Measurements from ENCODE around the gene MCM5. TPM values are rescaled to one million over a fixed set of nuclear protein-coding genes. Genes with fewer than 3 reads are reported as not detected.

The MCM5 gene
- total RNA-seq, 2 experiments from 2014 or later = 21.6 to 22.6 TPM

GRCh38 chr22:35413624-35414023 lies 13.7 kb downstream of the MCM5 start:
- ChIA-PET POLR2A (interaction anchor here (0.7 kb wide), 1 partner anchor 10 kb away, joined by 3 read pairs; no protein-coding TSS in a partner anchor), CTCF (no interaction called here)
- TF ChIP-seq, protein P1, sequence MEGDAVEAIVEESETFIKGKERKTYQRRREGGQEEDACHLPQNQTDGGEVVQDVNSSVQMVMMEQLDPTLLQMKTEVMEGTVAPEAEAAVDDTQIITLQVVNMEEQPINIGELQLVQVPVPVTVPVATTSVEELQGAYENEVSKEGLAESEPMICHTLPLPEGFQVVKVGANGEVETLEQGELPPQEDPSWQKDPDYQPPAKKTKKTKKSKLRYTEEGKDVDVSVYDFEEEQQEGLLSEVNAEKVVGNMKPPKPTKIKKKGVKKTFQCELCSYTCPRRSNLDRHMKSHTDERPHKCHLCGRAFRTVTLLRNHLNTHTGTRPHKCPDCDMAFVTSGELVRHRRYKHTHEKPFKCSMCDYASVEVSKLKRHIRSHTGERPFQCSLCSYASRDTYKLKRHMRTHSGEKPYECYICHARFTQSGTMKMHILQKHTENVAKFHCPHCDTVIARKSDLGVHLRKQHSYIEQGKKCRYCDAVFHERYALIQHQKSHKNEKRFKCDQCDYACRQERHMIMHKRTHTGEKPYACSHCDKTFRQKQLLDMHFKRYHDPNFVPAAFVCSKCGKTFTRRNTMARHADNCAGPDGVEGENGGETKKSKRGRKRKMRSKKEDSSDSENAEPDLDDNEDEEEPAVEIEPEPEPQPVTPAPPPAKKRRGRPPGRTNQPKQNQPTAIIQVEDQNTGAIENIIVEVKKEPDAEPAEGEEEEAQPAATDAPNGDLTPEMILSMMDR (IDR thresholded peaks at IDR 0.05) = no peak
- Mint-ChIP-seq H3K27me3 (no peaks in the 10 kb centered on the region), H3K36me3 (ENCODE audit: low read depth) (peaks cover 92% of the 10 kb centered on the region), H3K4me3 (no peak overlapping the region), H3K9me3 (no peaks in the 10 kb centered on the region), H3K4me1 (ENCODE audit: low read depth) (no peaks in the 10 kb centered on the region), H3K27ac (no peak overlapping the region)
- ATAC-seq (ENCODE audit: poor library complexity) = no peak
- no peaks in the 10 kb centered on the region for H3K27me3 ChIP-seq (ENCODE audit: control insufficient read depth in 1 of 2, insufficient read depth in 2 of 2, low read length in 2 of 2)
- intact Hi-C loops (cut with DNase I, micrococcal nuclease) = no loop called here
- H3K9me3 ChIP-seq (ENCODE audit: control insufficient read depth in 1 of 2, insufficient read depth in 1 of 2, low read length in 2 of 2) = no peaks in the 10 kb centered on the region
- peaks cover 91% of the 10 kb centered on the region for H3K36me3 ChIP-seq (ENCODE audit: insufficient read depth, low read length)
- DNase-seq = no peak
- H3K4me1 ChIP-seq (ENCODE audit: insufficient read depth, low read length) = no peaks in the 10 kb centered on the region
- no peak overlapping the region for H3K4me3 ChIP-seq (ENCODE audit: low read length)
- no peak overlapping the region for H3K27ac ChIP-seq (ENCODE audit: low read depth in 1 of 2, low read length in 2 of 2)

- peaks cover 93% of the 10 kb centered on the region for H3K36me3 ChIP-seq (ENCODE audit: insufficient read depth, low read length)
- no peak overlapping the region for H3K4me3 ChIP-seq (ENCODE audit: low read length)
- Mint-ChIP-seq H3K27ac (no peak overlapping the region), H3K4me1 (ENCODE audit: low read depth) (no peaks in the 10 kb centered on the region), H3K9me3 (no peaks in the 10 kb centered on the region), H3K27me3 (no peaks in the 10 kb centered on the region), H3K4me3 (no peak overlapping the region), H3K36me3 (ENCODE audit: low read depth) (peaks cover 87% of the 10 kb centered on the region)
- intact Hi-C loops (cut with DNase I, micrococcal nuclease) = no loop called here
- ATAC-seq (ENCODE audit: poor library complexity) (no peak), DNase-seq (no peak)
- H3K27ac ChIP-seq (ENCODE audit: low read depth in 1 of 2, low read length in 2 of 2) = no peak overlapping the region
- no peaks in the 10 kb centered on the region for H3K27me3 ChIP-seq (ENCODE audit: control insufficient read depth in 1 of 2, insufficient read depth in 2 of 2, low read length in 2 of 2)
- ChIA-PET POLR2A (no interaction called here), CTCF (no interaction called here)
- TF ChIP-seq, protein P1 (IDR thresholded peaks at IDR 0.05) = no peak
- H3K9me3 ChIP-seq (ENCODE audit: control insufficient read depth in 1 of 2, insufficient read depth in 1 of 2, low read length in 2 of 2) = no peaks in the 10 kb centered on the region
- no peaks in the 10 kb centered on the region for H3K4me1 ChIP-seq (ENCODE audit: insufficient read depth, low read length)
Measured at GRCh38 chr22:35417606-35418005, 17.7 kb downstream of the MCM5 start.

DNA sequence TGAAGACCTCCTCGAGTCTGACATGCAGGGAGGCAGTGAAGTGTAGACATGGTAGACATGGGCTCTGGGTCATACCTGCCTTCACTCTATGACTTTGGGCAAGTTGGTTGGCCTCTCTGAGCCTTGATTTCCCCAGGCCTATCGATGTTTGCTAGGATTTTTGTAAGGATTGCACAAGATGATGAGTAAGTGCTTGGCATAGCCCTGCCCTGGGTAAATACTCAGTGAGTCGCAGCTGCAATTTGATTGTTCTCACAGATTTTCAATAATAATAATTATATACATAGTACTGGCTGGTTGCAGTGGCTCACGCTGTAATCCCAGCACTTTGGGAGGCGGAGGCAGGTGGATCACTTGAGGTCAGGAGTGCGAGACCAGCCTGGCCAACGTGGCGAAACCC lies 18.1 kb downstream of the MCM5 start:
- TF ChIP-seq, protein P1 (IDR thresholded peaks at IDR 0.05) = no peak
- H3K36me3 ChIP-seq (ENCODE audit: insufficient read depth, low read length) = peaks cover 96% of the 10 kb centered on the region
- no peak overlapping the region for H3K4me3 ChIP-seq (ENCODE audit: low read length)
- no peaks in the 10 kb centered on the region for H3K27me3 Mint-ChIP-seq
- no peak overlapping the region for H3K27ac ChIP-seq (ENCODE audit: low read depth in 1 of 2, low read length in 2 of 2)
- H3K27ac Mint-ChIP-seq = no peak overlapping the region
- no peaks in the 10 kb centered on the region for H3K27me3 ChIP-seq (ENCODE audit: control insufficient read depth in 1 of 2, insufficient read depth in 2 of 2, low read length in 2 of 2)
- no peaks in the 10 kb centered on the region for H3K9me3 Mint-ChIP-seq
- no peak for ATAC-seq (ENCODE audit: poor library complexity)
- H3K4me1 ChIP-seq (ENCODE audit: insufficient read depth, low read length) = no peaks in the 10 kb centered on the region
- H3K36me3 Mint-ChIP-seq (ENCODE audit: low read depth) = peaks cover 90% of the 10 kb centered on the region
- H3K4me1 Mint-ChIP-seq (ENCODE audit: low read depth) = no peaks in the 10 kb centered on the region
- CTCF ChIA-PET = no interaction called here
- no peaks in the 10 kb centered on the region for H3K9me3 ChIP-seq (ENCODE audit: control insufficient read depth in 1 of 2, insufficient read depth in 1 of 2, low read length in 2 of 2)
- no peak for DNase-seq
- H3K4me3 Mint-ChIP-seq = no peak overlapping the region
- intact Hi-C loops (cut with DNase I, micrococcal nuclease) = no loop called here
- POLR2A ChIA-PET = no interaction called here

Data from CD4-positive, alpha-beta T cell (primary cell).